ENCODE measurements around the gene HEPN1.

HEPN1 gene

GRCh38 chr11:124918950-124919349, at the start of gene HEPN1:
TSS of gene HEPN1 (plus strand) at chr11:124919250.
- DNase-seq = no peak

- DNase-seq = no peak
These were observed 49.7 kb upstream of the HEPN1 start for GRCh38 chr11:124869331-124869730.

DNA sequence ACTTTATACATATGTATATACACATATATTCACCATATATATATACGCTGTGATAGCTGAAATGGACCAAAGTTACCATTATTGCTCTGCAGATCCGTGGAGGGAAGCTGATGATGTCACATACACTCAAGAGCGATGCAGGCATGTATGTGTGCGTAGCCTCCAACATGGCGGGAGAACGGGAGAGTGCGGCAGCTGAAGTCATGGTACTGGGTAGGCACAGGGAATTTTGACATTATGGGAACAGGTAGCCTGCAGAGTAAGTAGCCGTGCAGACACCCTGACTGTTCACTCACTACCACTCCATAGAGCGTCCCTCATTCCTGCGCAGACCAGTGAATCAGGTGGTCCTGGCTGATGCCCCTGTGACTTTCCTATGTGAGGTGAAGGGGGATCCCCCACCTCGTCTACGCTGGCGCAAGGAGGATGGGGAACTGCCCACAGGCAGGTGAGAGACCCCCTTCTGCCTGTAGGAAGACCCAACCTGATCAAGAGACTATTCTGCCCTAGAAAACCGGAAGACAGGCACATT, 49.1 kb upstream of the HEPN1 start:
- DNase-seq = no peak

- no peak for DNase-seq
These were observed 48.6 kb upstream of the HEPN1 start for GRCh38 chr11:124870430-124870829.

DNA sequence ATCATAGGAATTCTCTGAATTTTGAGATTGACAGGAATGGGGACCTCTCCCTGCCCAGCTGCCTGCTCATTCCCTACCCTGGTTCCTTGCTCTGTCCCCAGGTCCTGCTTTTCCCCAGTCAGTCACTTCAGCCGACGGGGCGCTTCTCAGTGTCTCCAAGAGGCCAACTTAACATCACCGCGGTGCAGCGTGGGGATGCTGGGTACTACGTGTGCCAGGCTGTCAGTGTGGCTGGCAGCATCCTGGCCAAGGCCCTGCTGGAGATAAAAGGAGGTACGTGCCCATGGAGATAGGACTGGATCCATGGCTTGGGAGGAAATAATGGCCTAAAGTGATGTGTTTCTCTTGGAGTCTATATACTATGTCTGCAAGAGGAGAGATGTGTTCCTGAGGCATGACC, 46.8 kb upstream of the HEPN1 start:
- DNase-seq = no peak

- DNase-seq = no peak
These were observed 46.3 kb upstream of the HEPN1 start for GRCh38 chr11:124872741-124873140.

DNA sequence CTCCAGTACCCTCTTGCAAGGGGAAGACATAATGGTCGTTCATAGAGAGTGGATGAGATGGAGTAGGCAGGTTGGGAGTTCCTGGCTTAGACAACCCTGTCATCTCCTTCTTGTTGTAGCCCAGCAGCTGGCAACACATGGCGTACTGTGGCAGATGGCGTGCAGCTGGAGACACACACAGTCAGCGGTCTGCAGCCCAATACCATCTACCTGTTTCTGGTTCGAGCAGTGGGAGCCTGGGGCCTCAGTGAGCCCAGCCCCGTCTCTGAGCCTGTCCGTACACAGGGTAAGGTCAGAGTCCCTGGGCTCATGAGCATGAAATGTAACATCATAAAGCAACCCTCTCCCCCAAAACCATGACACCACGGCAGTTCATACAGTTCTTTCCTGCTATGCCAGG, 45.1 kb upstream of the HEPN1 start:
- DNase-seq = no peak

DNA sequence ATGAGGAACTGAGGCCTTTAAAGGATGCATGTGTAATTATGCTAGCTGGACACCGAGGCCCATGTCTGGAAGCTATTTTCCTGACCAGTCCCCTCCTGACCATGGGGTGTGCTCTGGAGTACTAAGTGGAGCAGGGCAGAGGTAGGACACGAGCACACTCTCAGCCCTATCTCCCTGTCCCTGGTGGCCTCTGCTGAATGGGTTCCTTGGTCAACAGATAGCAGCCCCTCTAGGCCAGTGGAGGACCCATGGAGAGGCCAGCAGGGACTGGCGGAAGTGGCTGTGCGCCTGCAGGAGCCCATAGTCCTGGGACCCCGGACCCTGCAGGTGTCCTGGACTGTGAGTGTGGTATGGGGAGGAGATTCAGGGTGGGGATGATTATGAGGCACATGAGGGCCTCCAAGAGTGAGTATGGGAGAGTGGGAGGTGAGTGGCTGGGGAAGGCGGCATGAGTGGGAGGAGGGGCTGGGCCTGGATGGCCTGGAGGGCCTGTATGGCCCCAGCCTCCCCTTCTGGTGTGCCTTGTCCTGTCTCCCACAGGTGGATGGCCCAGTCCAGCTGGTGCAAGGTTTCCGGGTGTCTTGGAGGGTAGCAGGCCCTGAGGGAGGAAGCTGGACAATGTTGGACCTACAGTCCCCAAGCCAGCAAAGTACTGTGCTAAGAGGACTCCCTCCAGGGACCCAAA, 44.3 kb upstream of the HEPN1 start:
- no peak for DNase-seq

DNA sequence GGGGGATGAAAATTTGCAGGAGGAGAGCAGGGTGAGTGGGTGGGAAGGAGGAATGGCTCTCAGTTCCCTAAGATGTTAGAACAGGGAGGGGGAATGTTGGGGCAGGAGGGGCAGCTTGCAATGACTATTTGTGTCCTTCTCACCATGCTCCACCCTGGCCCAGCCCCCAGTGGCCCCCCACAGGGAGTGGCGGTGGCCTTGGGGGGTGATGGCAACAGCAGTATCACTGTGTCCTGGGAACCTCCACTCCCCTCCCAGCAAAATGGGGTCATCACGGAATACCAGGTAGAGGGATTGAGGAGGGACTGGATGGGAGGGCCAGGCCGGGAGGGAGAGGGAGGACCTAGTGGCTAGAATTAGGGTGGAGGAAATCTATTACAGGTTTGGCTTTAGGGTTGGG, 43.6 kb upstream of the HEPN1 start:
- DNase-seq = no peak

- no peak for DNase-seq
These were observed 42.9 kb upstream of the HEPN1 start for GRCh38 chr11:124875943-124876817.

DNA sequence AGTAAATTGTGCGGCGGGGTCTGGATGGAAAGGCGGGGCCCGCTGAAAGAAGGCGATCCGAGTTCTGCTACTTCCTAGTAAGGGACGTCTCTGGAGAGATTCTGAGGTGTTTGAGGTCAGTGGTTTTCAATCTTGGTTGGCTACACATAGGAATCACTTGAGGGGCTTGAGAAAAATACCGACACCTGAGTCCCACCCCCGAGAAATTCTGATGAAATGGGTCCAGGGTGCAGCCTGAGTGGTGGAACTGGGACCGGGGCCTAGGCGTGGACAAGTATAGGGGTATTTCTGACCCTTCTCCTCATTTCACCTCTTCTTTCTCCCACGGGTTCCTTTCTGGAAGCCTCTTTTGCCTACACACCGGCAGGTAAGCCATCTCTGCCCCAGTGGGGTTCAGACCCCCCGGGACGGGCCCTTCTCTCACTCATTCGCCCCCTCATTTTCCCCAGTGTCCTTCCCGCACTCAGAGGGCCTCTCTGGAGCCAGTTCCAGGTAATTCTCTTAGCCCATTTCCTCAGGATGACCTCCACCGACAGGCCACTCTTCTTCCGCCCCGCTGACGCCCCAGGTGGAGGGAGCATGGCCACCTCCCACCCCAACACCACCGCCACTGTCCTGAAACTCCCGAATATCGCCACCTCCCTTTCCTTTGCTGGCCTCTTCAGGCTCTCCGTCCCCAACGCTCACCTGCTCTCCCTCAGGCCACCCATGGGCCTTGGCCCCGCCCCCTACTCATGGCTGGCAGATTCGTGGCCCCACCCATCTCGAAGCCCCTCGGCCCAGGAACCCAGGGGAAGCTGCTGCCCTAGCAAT, 42.0 kb upstream of the HEPN1 start:
- no peak for DNase-seq

DNA sequence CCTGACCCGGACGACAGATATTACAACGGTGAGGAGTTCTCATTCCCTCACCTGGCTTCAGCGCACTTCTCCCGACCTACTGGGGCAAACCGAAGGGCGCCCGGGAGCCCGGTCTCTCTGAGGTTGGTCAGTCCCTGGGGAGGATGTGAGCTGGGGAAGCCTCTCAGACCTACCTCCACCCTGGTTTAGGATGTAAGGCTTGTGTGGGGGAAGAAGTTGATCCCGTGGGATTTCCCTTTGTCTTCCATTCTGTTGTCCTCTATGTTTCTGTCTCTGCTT, 41.5 kb upstream of the HEPN1 start:
- no peak for DNase-seq

DNA sequence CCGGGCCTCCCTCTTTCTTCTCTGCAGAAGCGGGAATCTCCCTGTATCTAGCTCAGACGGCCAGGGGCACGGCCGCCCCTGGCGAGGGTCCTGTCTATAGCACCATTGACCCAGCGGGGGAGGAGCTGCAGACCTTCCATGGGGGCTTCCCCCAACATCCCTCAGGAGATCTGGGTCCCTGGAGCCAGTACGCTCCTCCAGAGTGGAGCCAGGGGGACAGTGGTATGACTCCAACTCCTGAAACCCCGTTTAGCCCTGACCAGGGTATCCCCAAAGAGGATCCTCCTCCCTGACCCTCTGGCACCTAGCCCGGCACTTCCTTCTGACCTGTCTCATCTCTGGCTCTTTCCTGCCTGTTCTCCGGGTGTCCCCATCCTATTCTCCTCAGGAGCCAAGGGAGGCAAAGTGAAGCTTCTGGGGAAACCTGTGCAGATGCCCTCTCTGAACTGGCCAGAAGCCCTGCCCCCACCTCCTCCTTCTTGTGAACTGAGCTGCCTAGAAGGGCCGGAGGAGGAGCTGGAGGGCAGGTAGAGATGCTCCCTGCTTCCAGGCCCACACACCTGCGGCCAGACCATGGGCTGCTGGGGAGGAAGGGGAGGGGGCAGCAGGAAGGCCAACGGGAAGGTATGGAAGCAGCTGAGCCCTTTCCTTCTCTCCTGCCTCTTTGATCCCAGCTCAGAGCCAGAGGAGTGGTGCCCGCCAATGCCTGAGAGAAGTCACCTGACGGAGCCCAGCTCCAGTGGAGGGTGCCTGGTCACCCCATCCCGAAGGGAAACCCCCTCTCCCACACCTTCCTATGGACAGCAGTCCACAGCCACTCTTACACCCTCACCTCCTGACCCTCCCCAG, 40.9 kb upstream of the HEPN1 start:
- no peak for DNase-seq

GRCh38 chr11:124878759-124879492, 40.1 kb upstream of the HEPN1 start:
- no peak for DNase-seq

DNA sequence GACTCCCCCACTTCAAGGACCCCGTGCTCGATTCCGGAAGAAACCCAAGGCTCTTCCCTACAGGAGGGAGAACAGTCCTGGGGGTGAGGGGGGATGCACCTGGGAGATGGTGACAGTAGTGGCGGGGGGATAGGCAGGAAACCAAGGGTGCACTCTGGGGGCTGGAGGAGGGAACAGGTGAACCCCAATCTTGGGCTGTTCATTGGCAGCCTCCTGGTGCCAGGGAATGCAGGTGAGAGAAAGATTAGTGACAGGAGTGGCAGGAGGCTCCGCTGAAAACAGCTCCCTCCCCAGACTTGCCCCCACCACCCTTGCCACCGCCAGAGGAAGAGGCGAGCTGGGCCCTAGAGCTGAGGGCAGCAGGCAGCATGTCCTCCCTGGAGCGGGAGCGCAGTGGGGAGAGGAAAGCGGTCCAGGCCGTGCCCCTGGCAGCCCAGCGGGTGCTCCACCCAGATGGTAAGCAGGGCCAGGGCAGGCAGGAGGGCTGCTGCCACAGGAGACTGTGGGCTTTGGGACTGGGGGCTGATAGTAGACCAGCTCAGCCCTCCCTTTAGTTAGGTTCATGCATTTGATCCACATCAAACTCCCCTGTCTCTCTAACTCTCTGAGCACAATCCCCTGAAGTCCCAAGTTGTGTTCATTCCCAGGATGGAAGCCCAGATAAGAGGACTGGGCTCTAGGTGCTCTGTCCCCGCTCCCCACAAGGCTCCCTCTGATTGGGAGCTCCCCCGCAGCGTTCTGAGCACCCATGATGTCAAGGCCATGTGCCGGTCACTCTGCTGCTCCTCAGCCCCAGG, 39.4 kb upstream of the HEPN1 start:
- no peak for DNase-seq

DNA sequence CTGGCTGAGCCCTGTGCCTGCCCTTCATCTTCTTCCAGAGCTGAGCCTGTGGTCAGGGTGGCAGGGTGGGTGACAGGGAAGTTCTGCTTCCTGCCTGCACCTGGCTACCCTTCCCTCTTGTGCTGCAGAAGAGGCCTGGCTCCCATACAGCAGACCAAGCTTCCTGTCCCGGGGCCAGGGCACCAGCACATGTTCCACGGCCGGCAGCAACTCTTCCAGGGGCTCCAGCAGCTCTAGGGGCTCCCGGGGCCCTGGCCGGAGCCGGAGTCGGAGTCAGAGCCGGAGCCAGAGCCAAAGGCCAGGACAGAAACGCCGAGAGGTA, 38.8 kb upstream of the HEPN1 start:
- DNase-seq = no peak

DNA sequence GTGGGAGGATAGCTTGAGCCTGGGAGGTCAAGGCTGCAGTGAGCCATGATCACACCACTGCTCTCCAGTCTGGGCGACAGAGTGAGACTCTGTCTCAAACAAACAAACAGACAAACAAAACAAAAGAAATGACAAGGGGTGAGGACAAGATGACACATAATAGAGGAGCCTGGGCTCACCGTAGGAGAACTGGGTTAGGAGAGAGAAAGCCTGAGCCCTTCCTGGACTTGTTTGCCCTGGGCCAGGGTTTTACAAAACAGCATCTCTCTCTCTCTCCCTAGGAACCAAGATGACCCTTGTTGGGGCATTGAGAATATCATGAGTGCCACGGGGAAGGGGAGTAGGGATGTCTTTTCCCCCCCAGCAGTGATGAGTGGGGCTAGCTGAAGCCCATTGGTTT, 38.1 kb upstream of the HEPN1 start:
- no peak for DNase-seq

GRCh38 chr11:124882339-124883071, 36.5 kb upstream of the HEPN1 start:
- no peak for DNase-seq

GRCh38 chr11:124884340-124884739, 34.7 kb upstream of the HEPN1 start:
- DNase-seq = no peak

GRCh38 chr11:124884869-124885479, 34.1 kb upstream of the HEPN1 start:
- no peak for DNase-seq

Data from NK-92 treated with Interleukin-12 subunit alpha and Interleukin-12 subunit beta, amount 100 ng/mL, for 24 hours (cell line).